Nephron (organoid): ENCODE results near the gene METRN.

Experiments used
- H3K27ac Mint-ChIP-seq, 3 experiments: 2 replicates each; pipeline ENCODE4 v1.8.0; 2020; ENCODE audit warnings: mixed read lengths in 3 of 3, mild to moderate bottlenecking in 2 of 3, moderate library complexity in 1 of 3
- H3K27me3 Mint-ChIP-seq: 2 replicates; pipeline ENCODE4 v1.8.0; 2021; ENCODE audit warnings: low read depth, mild to moderate bottlenecking, moderate library complexity, mixed read lengths
- H3K36me3 Mint-ChIP-seq: 2 replicates; pipeline ENCODE4 v1.8.0; 2020; ENCODE audit warnings: low read depth, mixed read lengths
- H3K4me1 Mint-ChIP-seq: 2 replicates; pipeline ENCODE4 v1.8.0; 2020; ENCODE audit warnings: mixed read lengths
- H3K4me3 Mint-ChIP-seq, 3 experiments: 2 replicates each; pipeline ENCODE4 v1.8.0; 2020; ENCODE audit warnings: mild to moderate bottlenecking in 3 of 3, mixed read lengths in 3 of 3, moderate library complexity in 2 of 3
- H3K9me3 Mint-ChIP-seq: 2 replicates; pipeline ENCODE4 v1.8.0; 2020; ENCODE audit warnings: mixed read lengths
- CTCF ChIP-seq, 3 experiments: fragments of 200-600 bp; sonication (generic); IDR thresholded peaks; one replicate each; pipeline ENCODE4 v1.5.0; 2021; ENCODE audit warnings: antibody characterized with exemption in 3 of 3; ENCODE audit not compliant: unreplicated experiment in 3 of 3

Gene METRN

GRCh38 chr16:734208-734980, 19.5 kb downstream of the METRN start:
- no peak for TF ChIP-seq CTCF (IDR thresholded peaks at IDR 0.05; ENCODE audit: unreplicated experiment in 3 of 3)
- Mint-ChIP-seq H3K36me3 (peaks cover 20% of the 10 kb centered on the region), H3K27me3 (no peaks in the 10 kb centered on the region), H3K4me3 (no peak overlapping the region), H3K27ac (no peak overlapping the region), H3K9me3 (no peaks in the 10 kb centered on the region), H3K4me1 (no peaks in the 10 kb centered on the region)

- Mint-ChIP-seq H3K4me3 (peak overlapping the region in 1 of 3 experiments; percentile 17), H3K4me1 (no peaks in the 10 kb centered on the region), H3K27me3 (no peaks in the 10 kb centered on the region), H3K27ac (no peak overlapping the region), H3K36me3 (peaks cover 20% of the 10 kb centered on the region), H3K9me3 (no peaks in the 10 kb centered on the region)
- TF ChIP-seq CTCF (IDR thresholded peaks at IDR 0.05; ENCODE audit: unreplicated experiment in 3 of 3), result no peak
Measured at GRCh38 chr16:734981-735881, 20.3 kb downstream of the METRN start.

- Mint-ChIP-seq H3K27me3 (no peaks in the 10 kb centered on the region), H3K9me3 (no peaks in the 10 kb centered on the region), H3K36me3 (peaks cover 20% of the 10 kb centered on the region), H3K4me1 (no peaks in the 10 kb centered on the region), H3K27ac (no peak overlapping the region), H3K4me3 (peak overlapping the region in 1 of 3 experiments; percentile 42)
- no peak for TF ChIP-seq CTCF (IDR thresholded peaks at IDR 0.05; ENCODE audit: unreplicated experiment in 3 of 3)
Measured at GRCh38 chr16:735982-736453, 21.1 kb downstream of the METRN start.

- TF ChIP-seq CTCF (IDR thresholded peaks at IDR 0.05; ENCODE audit: unreplicated experiment in 3 of 3), result no peak
- no peak overlapping the region for H3K27ac Mint-ChIP-seq
- H3K27me3 Mint-ChIP-seq, result no peaks in the 10 kb centered on the region
Measured at GRCh38 chr16:736936-737481, 22.1 kb downstream of the METRN start.

GRCh38 chr16:739560-740458, 24.9 kb downstream of the METRN start:
- Mint-ChIP-seq H3K36me3 (peaks cover 13% of the 10 kb centered on the region), H3K27ac (no peak overlapping the region), H3K4me3 (peak overlapping the region; percentile 78 to 83 (median 81)), H3K4me1 (no peaks in the 10 kb centered on the region), H3K27me3 (no peaks in the 10 kb centered on the region), H3K9me3 (no peaks in the 10 kb centered on the region)
- TF ChIP-seq CTCF (IDR thresholded peaks at IDR 0.05; ENCODE audit: unreplicated experiment in 3 of 3), result no peak

More at GRCh38 chr16:736936-737481, 22.1 kb downstream of the METRN start:
- Mint-ChIP-seq H3K4me1 (no peaks in the 10 kb centered on the region), H3K36me3 (peaks cover 18% of the 10 kb centered on the region), H3K9me3 (no peaks in the 10 kb centered on the region), H3K4me3 (peak overlapping the region in 1 of 3 experiments; percentile 73)
